Femur (tissue), 1 donor: Measurements from ENCODE around the gene DDX39B.

Source experiments
- DNase-seq: peaks from one replicate; pipeline ENCODE4 v3.0.0-alpha.2; 2017

The DDX39B gene

DNA sequence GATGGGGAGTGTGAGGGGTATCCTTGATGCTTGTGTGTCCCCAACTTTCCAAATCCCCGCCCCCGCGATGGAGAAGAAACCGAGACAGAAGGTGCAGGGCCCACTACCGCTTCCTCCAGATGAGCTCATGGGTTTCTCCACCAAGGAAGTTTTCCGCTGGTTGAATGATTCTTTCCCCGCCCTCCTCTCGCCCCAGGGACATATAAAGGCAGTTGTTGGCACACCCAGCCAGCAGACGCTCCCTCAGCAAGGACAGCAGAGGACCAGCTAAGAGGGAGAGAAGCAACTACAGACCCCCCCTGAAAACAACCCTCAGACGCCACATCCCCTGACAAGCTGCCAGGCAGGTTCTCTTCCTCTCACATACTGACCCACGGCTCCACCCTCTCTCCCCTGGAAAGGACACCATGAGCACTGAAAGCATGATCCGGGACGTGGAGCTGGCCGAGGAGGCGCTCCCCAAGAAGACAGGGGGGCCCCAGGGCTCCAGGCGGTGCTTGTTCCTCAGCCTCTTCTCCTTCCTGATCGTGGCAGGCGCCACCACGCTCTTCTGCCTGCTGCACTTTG lies 33.6 kb upstream of the DDX39B start, which contains the start of gene TNF:
Gene TNF, plus strand, starts transcription at position 231 of the 567 bp plus-strand sequence. Its CDS starts 177 bp downstream, at position 408.
- peak; percentile 66 for DNase-seq

- no peak for DNase-seq
Measured at GRCh38 chr6:31574106-31575061, 32.6 kb upstream of the DDX39B start.

DNA sequence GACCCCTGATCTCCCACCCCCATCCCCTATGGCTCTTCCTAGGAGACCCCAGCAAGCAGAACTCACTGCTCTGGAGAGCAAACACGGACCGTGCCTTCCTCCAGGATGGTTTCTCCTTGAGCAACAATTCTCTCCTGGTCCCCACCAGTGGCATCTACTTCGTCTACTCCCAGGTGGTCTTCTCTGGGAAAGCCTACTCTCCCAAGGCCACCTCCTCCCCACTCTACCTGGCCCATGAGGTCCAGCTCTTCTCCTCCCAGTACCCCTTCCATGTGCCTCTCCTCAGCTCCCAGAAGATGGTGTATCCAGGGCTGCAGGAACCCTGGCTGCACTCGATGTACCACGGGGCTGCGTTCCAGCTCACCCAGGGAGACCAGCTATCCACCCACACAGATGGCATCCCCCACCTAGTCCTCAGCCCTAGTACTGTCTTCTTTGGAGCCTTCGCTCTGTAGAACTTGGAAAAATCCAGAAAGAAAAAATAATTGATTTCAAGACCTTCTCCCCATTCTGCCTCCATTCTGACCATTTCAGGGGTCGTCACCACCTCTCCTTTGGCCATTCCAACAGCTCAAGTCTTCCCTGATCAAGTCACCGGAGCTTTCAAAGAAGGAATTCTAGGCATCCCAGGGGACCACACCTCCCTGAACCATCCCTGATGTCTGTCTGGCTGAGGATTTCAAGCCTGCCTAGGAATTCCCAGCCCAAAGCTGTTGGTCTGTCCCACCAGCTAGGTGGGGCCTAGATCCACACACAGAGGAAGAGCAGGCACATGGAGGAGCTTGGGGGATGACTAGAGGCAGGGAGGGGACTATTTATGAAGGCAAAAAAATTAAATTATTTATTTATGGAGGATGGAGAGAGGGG lies 31.7 kb upstream of the DDX39B start:
- DNase-seq: no peak

- DNase-seq: no peak
Measured at GRCh38 chr6:31572041-31572911, 30.5 kb upstream of the DDX39B start, which contains the start of gene LTA. Gene LTA (plus strand): TSS chr6:31572289. CDS start chr6:31572743, 454 bp downstream.

GRCh38 chr6:31569861-31570536 lies 28.2 kb upstream of the DDX39B start:
- no peak for DNase-seq

DNA sequence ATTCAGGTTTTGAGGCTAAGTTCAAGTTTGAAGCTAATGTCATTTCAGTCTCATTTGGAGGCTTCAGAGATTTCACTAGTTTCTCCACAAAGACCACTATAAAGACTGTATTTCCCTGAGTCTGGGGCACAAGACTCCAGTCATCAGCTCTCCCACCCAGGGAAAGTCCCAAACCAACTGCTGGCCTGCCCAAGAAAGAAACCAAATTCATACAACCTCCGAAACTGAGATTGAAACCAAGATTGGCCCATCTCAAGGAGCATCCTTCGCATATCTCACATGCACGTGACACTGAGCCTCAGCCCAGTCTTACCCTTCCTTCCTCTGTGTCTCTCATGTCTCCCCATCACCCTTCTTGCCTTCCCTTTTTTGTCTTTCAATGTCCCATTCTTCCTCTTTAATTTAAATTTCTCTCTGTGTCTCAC lies 26.7 kb upstream of the DDX39B start:
- no peak for DNase-seq

DNA sequence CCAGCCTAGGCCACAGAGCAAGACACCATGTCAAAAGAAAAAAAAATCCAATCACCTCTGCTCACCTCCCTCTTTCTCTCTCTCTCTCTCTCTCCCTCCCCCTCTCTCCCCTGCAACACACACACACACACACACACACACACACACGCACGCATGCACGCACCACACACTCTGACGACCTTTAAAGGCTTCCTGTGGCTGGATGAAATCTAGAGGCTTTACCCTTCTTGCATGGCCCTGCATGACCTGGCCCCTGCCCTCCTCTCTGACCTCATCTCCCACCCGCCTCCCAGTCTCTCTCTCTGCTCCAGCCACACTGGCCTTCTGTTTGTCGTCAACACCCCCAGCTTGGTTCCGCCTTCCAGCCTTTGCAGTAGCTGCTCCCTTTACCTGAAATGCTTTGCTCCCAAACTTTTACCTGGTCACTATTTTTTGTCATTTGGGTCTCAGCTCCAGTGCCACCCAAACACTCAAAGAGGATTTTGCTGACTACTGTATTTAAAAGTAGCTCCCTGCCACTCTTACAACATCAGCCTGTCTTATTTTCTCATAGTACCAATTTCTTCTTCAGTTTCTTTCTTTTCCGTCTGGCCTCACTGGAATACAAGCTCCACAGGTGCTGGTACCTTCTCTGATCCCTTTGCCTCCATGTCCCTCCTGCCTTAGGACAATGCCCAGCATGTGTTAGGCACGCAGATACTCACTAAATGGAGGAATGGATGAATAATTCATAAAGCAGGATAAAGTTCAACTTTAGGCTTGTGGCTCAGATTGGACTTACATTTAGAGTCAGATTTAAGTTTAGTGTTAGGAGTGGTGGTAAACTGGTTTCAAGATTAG lies 25.9 kb upstream of the DDX39B start:
- no peak for DNase-seq

DNA sequence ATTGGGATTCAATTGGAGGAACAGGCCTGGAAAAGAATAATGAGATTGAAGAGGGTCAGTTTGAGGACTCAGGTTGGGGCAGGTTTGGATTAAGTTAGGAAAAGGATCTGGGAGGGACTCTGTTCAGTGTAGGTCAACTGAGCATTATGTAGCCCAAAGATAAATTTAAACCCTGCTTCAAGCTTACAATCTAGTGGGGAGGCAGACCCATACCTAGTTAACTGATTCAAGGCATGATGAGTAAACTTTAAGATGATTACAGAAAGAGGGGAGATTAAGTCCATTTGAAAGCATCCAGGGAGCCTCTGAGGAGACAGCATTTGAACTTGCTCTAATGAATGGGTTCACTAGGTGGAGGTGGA lies 18.9 kb upstream of the DDX39B start:
- DNase-seq: no peak

- DNase-seq: peak; percentile 63
Measured at GRCh38 chr6:31559958-31560696, 18.3 kb upstream of the DDX39B start.

- DNase-seq: no peak
Measured at GRCh38 chr6:31559606-31559957, 17.8 kb upstream of the DDX39B start.

DNA sequence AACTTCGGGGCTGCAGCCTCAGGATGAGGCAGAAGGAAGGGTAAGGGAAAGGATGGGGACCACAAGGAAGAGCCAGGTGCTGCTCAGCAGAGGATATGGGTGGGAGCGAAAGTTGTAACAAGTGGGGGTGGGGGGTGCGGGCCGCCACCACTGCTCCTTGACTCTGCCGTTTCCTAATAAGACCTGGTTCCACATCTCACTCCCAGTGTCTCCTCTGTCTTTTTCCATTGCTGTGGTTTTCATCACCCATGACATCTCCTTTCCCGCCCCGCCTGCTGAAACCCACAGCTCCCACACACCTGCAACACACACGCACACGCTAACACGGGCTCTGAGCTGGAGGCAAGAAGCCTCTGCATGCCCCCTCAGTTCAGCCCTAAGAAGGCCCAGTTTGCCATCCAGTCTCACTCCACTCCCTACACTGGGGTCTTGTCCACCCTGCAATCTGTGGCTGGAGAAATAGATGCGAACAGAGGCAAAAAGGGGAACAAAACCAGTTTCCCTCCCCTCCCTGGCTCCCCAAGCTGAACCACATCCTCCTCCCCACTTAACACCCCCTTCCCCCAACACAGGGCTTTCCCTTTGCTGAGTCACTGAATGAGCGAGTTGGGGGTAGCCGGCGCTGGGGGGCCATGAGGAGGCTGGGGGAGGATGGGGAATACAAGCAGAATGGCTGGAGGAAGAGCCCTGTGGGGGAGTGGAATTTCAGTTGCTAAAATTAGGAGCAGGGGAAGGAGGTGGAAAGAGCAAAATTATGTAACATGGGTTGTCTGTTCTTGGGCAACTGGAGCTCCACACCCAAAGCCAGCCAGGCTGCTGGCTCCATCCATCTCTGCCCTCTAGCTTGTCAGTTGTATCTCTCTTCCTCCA lies 17.1 kb upstream of the DDX39B start:
- DNase-seq: no peak

- DNase-seq: no peak
Measured at GRCh38 chr6:31558318-31558625, 16.5 kb upstream of the DDX39B start.

DNA sequence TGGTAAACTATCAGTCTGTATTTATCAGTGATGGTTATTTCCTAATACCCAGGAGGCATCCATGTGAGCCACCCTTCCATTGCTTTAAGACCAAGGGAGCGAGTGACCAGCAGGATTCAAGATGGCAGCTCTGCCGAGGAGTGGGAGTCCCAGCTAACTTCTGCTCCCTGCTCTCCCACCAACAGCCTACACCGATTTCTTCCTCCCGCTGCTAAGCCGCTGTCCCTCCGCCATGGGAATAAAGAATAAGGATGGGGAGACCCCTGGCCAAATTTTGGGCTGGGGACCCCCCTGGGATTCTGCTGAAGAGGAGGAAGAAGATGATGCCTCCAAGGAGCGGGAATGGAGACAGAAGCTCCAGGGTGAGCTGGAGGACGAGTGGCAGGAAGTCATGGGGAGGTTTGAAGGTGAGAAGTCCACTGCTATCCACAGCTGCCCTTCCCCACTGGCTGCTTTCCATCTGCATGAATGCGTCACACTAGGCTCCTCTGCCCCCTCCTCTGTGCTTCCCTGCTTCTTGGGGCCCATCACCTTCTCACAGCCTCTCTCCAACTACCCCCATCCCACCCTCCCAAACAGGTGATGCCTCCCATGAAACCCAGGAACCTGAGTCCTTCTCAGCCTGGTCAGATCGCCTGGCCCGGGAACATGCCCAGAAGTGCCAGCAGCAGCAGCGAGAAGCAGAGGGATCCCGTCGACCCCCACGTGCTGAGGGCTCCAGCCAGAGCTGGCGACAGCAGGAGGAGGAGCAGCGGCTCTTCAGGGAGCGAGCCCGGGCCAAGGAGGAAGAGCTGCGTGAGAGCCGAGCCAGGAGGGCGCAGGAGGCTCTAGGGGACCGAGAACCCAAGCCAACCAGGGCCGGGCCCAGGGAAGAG lies 15.9 kb upstream of the DDX39B start:
- no peak for DNase-seq

- no peak for DNase-seq
Measured at GRCh38 chr6:31556307-31556706, 14.5 kb upstream of the DDX39B start.

- DNase-seq: peak; percentile 59
Measured at GRCh38 chr6:31551371-31551770, 9.6 kb upstream of the DDX39B start.

GRCh38 chr6:31548544-31548873 lies 6.7 kb upstream of the DDX39B start:
- DNase-seq: no peak

DNA sequence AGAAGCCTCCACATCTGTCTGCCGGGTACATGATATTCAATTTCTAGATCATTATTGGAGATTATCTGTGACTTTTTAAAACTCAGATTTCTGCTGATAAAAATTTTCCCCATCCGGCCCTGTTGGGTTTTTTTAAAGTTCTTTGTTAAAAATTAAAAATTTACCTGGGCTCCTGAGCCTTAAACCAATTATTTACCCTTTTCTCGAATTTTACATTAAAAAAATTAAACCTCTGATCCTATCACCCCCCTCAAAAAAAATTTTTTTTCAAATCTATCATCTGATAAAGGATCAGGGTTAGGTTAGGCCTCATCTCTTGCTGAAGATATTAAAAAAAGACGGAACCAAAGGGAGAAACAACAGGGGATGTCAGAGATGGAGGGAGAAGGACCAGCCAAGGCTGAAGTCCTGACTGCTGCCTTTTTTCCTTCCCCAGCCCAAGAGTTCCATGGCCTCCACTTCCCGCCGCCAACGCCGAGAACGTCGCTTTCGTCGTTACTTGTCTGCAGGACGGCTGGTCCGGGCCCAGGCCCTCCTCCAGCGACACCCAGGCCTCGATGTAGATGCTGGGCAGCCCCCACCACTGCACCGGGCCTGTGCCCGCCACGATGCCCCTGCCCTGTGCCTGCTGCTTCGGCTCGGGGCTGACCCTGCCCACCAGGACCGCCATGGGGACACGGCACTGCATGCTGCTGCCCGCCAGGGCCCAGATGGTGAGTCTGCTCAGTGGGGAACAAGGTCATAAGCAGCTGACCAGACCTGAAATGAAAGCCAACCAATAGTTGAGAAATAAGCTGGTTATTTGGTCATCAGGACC lies 6.1 kb upstream of the DDX39B start:
- no peak for DNase-seq
